ENCODE data around the gene DXO.
"Not testable (repeated sequence)": the region's sequence is repeated elsewhere in the genome, so short reads cannot be mapped to it uniquely, and the experiment has no call there.

DXO gene

GRCh38 chr6:31994421-31994820, 22.5 kb upstream of the DXO start:
- H3K4me3 ChIP-seq (ENCODE audit: low read depth, low read length); DNase-seq (ENCODE audit: low read depth): not testable (repeated sequence)

DNA sequence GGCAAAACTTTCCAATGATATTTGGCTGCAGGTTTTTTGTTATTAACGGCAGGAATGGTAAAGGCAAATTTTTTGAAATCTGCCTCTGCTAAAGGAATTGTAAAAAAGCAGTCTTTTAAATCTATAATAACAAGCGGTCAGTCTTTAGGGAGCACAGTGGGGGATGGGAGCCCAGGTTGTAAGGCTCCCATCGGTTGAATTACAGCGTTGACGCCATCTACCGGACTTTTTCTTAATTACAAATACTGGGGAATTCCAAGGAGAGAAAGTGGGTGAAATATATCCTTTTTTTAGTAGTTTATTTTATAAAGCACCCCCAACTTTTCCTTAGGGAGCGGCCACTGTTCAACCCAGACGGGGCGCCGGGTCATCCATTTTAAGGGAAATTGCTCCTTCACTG, 17.4 kb upstream of the DXO start:
- H3K4me3 ChIP-seq (ENCODE audit: low read depth, low read length); DNase-seq (ENCODE audit: low read depth): not testable (repeated sequence)

GRCh38 chr6:31981744-31982143, 9.8 kb upstream of the DXO start, which contains the start of gene C4A:
TSS of gene C4A (plus strand) at chr6:31982057. CDS start at chr6:31982108, 51 bp downstream.
- DNase-seq (ENCODE audit: low read depth); H3K4me3 ChIP-seq (ENCODE audit: low read depth, low read length): not testable (repeated sequence)

DNA sequence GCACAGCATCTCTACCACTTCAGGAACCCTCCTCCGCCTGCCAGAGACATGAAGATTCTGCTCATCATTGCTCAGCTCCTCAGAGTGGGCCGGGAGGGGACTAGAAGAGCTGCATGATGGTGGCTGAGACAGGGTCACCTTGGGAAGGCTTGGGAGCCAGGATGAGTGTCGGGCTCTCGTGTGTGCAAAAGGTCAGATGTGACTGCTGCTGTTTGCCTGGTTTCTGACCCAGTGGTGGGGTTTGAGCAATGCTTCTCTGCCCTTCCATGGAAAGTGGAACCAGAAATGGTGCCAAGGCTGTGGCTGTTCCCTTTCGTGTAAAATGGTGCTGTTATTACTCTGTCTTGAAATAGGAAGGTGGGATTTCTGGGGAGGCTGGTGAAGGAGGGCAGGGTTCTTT, 9.1 kb upstream of the DXO start:
- not testable (repeated sequence) for DNase-seq (ENCODE audit: low read depth); H3K4me3 ChIP-seq (ENCODE audit: low read depth, low read length)

DNA sequence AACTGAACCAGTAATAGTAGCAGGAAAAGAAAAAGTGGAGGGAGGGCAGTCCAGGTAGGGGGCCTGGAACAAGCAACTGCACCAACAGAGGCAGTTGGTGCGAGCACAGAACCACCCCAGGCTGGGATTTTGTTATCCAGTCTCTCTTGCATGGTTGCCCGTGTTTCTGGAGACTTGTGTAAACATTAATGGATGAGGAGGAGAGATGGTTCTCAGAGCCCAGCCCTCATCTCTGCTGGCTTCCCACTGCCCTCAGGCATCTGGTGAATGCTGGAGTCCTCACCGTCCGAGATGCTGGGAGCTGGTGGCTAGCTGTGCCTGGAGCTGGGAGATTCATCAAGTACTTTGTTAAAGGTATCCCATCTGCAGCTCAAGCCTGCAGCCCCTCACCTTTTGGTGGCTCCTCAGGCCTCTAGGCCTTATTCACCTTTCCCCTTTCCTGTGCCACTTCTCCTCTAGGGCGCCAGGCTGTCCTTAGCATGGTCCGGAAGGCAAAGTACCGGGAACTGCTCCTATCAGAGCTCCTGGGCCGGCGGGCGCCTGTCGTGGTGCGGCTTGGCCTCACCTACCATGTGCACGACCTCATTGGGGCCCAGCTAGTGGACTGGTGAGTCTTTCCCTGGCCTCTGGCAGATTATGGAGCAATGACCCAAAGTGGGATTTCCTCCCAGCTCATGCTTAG, 8.4 kb upstream of the DXO start:
- H3K4me3 ChIP-seq (ENCODE audit: low read depth, low read length); DNase-seq (ENCODE audit: low read depth): not testable (repeated sequence)

DNA sequence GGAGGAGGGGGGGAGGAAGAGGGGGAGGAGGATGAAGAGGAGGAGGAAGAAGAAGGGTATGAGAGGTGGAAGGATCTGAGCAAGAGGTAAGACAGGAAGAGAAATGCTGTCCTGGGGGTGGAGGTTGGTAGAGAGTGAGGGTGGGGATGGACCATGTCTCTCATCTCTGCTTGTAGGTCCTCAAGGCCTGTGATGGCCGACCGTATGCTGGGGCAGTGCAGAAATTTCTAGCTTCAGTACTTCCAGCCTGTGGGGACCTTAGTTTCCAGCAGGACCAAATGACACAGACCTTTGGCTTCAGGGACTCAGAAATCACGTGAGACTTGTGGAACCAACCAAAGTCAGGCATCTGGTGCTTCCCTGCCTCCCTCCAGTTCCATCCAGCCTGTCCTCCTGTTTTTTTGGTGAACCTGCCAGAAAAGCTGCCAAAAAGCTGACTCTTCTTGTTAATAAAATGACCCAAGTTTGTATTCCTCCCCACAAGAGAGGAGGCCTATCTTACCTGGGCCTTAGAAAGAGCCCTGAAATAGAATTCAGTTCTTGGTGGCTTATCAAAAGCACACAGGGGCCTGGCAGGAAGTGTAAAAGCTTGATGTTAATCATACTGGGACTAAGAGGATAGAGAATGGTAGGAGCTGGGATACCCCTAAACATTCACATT, 7.4 kb upstream of the DXO start:
- no peak for DNase-seq (ENCODE audit: low read depth)
- H3K4me3 ChIP-seq (ENCODE audit: low read depth, low read length): no peak overlapping the region
- TF ChIP-seq MAX (IDR thresholded peaks at IDR 0.05; ENCODE audit: low read depth, low read length) (no peak), POLR2A (IDR thresholded peaks at IDR 0.05; ENCODE audit: extremely low read depth, insufficient read length) (no peak), MYC (IDR thresholded peaks at IDR 0.05; ENCODE audit: low read depth, low read length) (no peak), CTCF (IDR thresholded peaks at IDR 0.05; ENCODE audit: low read depth, low read length) (no peak)

DNA sequence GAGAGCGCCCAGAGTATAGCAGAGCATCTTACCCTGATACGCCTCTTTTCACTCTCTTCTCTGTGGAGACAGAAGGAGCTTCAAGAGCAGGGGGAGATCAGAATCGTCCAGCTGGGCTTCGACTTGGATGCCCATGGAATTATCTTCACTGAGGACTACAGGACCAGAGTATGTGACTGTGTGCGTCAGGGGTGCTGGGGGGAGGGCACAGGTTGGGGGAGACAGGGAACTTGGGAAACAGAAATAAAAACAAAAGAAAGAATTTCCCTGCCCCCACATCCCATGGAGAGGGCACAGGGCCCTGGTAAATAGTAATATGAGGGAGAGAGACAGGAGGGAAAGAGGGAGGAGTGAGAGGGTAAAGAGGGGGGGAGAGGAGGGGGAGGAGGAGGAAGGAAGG, 6.9 kb upstream of the DXO start:
- no peak overlapping the region for H3K4me3 ChIP-seq (ENCODE audit: low read depth, low read length)
- no peak for DNase-seq (ENCODE audit: low read depth)
- TF ChIP-seq MAX (IDR thresholded peaks at IDR 0.05; ENCODE audit: low read depth, low read length) (no peak), POLR2A (IDR thresholded peaks at IDR 0.05; ENCODE audit: extremely low read depth, insufficient read length) (no peak), MYC (IDR thresholded peaks at IDR 0.05; ENCODE audit: low read depth, low read length) (no peak), CTCF (IDR thresholded peaks at IDR 0.05; ENCODE audit: low read depth, low read length) (no peak)

- no peak overlapping the region for H3K4me3 ChIP-seq (ENCODE audit: low read depth, low read length)
- no peak for DNase-seq (ENCODE audit: low read depth)
- TF ChIP-seq POLR2A (IDR thresholded peaks at IDR 0.05; ENCODE audit: extremely low read depth, insufficient read length) (no peak), CTCF (IDR thresholded peaks at IDR 0.05; ENCODE audit: low read depth, low read length) (no peak), MYC (IDR thresholded peaks at IDR 0.05; ENCODE audit: low read depth, low read length) (no peak), MAX (IDR thresholded peaks at IDR 0.05; ENCODE audit: low read depth, low read length) (no peak)
Observed at GRCh38 chr6:31977816-31978431, 6.0 kb upstream of the DXO start.

DNA sequence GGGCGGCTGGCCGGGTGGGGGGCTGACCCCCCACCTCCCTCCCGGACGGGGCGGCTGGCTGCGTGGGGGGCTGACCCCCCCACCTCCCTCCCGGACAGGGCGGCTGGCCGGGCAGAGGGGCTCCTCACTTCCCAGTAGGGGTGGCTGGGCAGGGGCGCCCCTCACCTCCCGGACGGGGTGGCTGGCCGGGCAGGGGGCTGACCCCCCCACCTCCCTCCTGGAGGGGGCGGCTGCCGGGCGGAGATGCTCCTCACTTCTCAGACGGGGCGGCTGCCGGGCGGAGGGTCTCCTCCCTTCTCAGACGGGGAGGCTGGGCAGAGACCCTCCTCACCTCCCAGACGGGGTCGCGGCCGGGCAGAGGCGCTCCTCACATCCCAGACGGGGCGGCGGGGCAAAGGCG, 4.1 kb upstream of the DXO start:
- not testable (repeated sequence) for H3K4me3 ChIP-seq (ENCODE audit: low read depth, low read length); DNase-seq (ENCODE audit: low read depth)
